ENCODE measurements around the gene NOX5. TPM values are rescaled to one million over a fixed set of nuclear protein-coding genes. Genes with fewer than 3 reads are reported as not detected.

NOX5 gene
- total RNA-seq, 2 experiments from 2014 or later = not detected

GRCh38 chr15:68983961-68984481, 30.5 kb upstream of the NOX5 start:
- ChIA-PET CTCF (interaction anchor here (0.6 to 1.0 kb wide), 2 partner anchors 8 to 64 kb away, joined by 3 read pairs; no protein-coding TSS in a partner anchor), POLR2A (no interaction called here)
- no peak for DNase-seq
- Mint-ChIP-seq H3K9me3 (no peaks in the 10 kb centered on the region), H3K36me3 (ENCODE audit: low read depth) (no peaks in the 10 kb centered on the region), H3K27ac (no peak overlapping the region), H3K4me1 (no peaks in the 10 kb centered on the region), H3K4me3 (no peak overlapping the region), H3K27me3 (peaks cover 4% of the 10 kb centered on the region)

- Mint-ChIP-seq H3K4me3 (no peak overlapping the region), H3K27me3 (peaks cover 4% of the 10 kb centered on the region), H3K9me3 (no peaks in the 10 kb centered on the region), H3K4me1 (no peaks in the 10 kb centered on the region), H3K27ac (no peak overlapping the region), H3K36me3 (ENCODE audit: low read depth) (no peaks in the 10 kb centered on the region)
- DNase-seq = no peak
- ChIA-PET POLR2A (no interaction called here), CTCF (interaction anchor here (1.0 kb wide), 1 partner anchor 9 kb away, joined by 3 read pairs; no protein-coding TSS in a partner anchor)
Measured at GRCh38 chr15:68984586-68984985, 29.9 kb upstream of the NOX5 start.

GRCh38 chr15:68985361-68985891, 29.1 kb upstream of the NOX5 start:
- Mint-ChIP-seq H3K27me3 (peaks cover 4% of the 10 kb centered on the region), H3K4me1 (no peaks in the 10 kb centered on the region), H3K9me3 (no peaks in the 10 kb centered on the region), H3K36me3 (ENCODE audit: low read depth) (no peaks in the 10 kb centered on the region), H3K27ac (no peak overlapping the region), H3K4me3 (no peak overlapping the region)
- no peak for DNase-seq
- ChIA-PET CTCF (interaction anchor here (0.6 kb wide), 1 partner anchor 305 kb away, joined by 4 read pairs; no protein-coding TSS in a partner anchor), POLR2A (interaction anchor here (0.6 kb wide), 1 partner anchor 394 kb away, joined by 4 read pairs; no protein-coding TSS in a partner anchor)

- Mint-ChIP-seq H3K36me3 (ENCODE audit: low read depth) (no peaks in the 10 kb centered on the region), H3K9me3 (no peaks in the 10 kb centered on the region), H3K27me3 (peaks cover 1% of the 10 kb centered on the region), H3K4me1 (no peaks in the 10 kb centered on the region), H3K27ac (no peak overlapping the region), H3K4me3 (no peak overlapping the region)
- ChIA-PET POLR2A (no interaction called here), CTCF (no interaction called here)
- no peak for DNase-seq
Measured at GRCh38 chr15:68986322-68986721, 28.2 kb upstream of the NOX5 start.

- Mint-ChIP-seq H3K36me3 (ENCODE audit: low read depth) (no peaks in the 10 kb centered on the region), H3K9me3 (no peaks in the 10 kb centered on the region), H3K27ac (no peak overlapping the region), H3K4me3 (no peak overlapping the region), H3K4me1 (no peaks in the 10 kb centered on the region), H3K27me3 (no peaks in the 10 kb centered on the region)
- ChIA-PET CTCF (no interaction called here), POLR2A (no interaction called here)
- no peak for DNase-seq
Measured at GRCh38 chr15:68987120-68987519, 27.4 kb upstream of the NOX5 start.

GRCh38 chr15:68987676-68988075, 26.8 kb upstream of the NOX5 start:
- Mint-ChIP-seq H3K9me3 (no peaks in the 10 kb centered on the region), H3K27me3 (no peaks in the 10 kb centered on the region), H3K27ac (no peak overlapping the region), H3K4me1 (no peaks in the 10 kb centered on the region), H3K4me3 (no peak overlapping the region), H3K36me3 (ENCODE audit: low read depth) (no peaks in the 10 kb centered on the region)
- ChIA-PET POLR2A (no interaction called here), CTCF (no interaction called here)
- no peak for DNase-seq

GRCh38 chr15:68989541-68990230, 24.8 kb upstream of the NOX5 start:
- Mint-ChIP-seq H3K27me3 (no peaks in the 10 kb centered on the region), H3K4me3 (no peak overlapping the region), H3K27ac (no peak overlapping the region), H3K4me1 (no peaks in the 10 kb centered on the region), H3K36me3 (ENCODE audit: low read depth) (no peaks in the 10 kb centered on the region), H3K9me3 (no peaks in the 10 kb centered on the region)
- CTCF ChIA-PET = no interaction called here
- POLR2A ChIA-PET = interaction anchor here (0.6 kb wide), 1 partner anchor 132 kb away, joined by 9 read pairs; no protein-coding TSS in a partner anchor
- DNase-seq = no peak

- no peaks in the 10 kb centered on the region for H3K36me3 Mint-ChIP-seq (ENCODE audit: low read depth)
- no peak overlapping the region for H3K4me3 Mint-ChIP-seq
- no peaks in the 10 kb centered on the region for H3K27me3 Mint-ChIP-seq
- H3K4me1 Mint-ChIP-seq = no peaks in the 10 kb centered on the region
- no peaks in the 10 kb centered on the region for H3K9me3 Mint-ChIP-seq
- CTCF ChIA-PET = no interaction called here
- DNase-seq = no peak
- no peak overlapping the region for H3K27ac Mint-ChIP-seq
- POLR2A ChIA-PET = no interaction called here
Measured at GRCh38 chr15:68990231-68990991, 24.1 kb upstream of the NOX5 start.

- ChIA-PET POLR2A (no interaction called here), CTCF (interaction anchor here (0.8 kb wide), 1 partner anchor 10 kb away, joined by 3 read pairs; no protein-coding TSS in a partner anchor)
- H3K4me3 Mint-ChIP-seq = no peak overlapping the region
- H3K36me3 Mint-ChIP-seq (ENCODE audit: low read depth) = no peaks in the 10 kb centered on the region
- no peak overlapping the region for H3K27ac Mint-ChIP-seq
- DNase-seq = no peak
- no peaks in the 10 kb centered on the region for H3K4me1 Mint-ChIP-seq
- H3K27me3 Mint-ChIP-seq = no peaks in the 10 kb centered on the region
- no peaks in the 10 kb centered on the region for H3K9me3 Mint-ChIP-seq
Measured at GRCh38 chr15:68990992-68991500, 23.4 kb upstream of the NOX5 start.

- CTCF ChIA-PET = interaction anchor here (0.8 kb wide), 1 partner anchor 9 kb away, joined by 3 read pairs; no protein-coding TSS in a partner anchor
- no peak overlapping the region for H3K27ac Mint-ChIP-seq
- no peaks in the 10 kb centered on the region for H3K27me3 Mint-ChIP-seq
- no peak for DNase-seq
- no peaks in the 10 kb centered on the region for H3K36me3 Mint-ChIP-seq (ENCODE audit: low read depth)
- no peaks in the 10 kb centered on the region for H3K4me1 Mint-ChIP-seq
- H3K4me3 Mint-ChIP-seq = no peak overlapping the region
- H3K9me3 Mint-ChIP-seq = no peaks in the 10 kb centered on the region
- POLR2A ChIA-PET = no interaction called here
Measured at GRCh38 chr15:68991723-68992122, 22.8 kb upstream of the NOX5 start.

- no peaks in the 10 kb centered on the region for H3K27me3 Mint-ChIP-seq
- no peaks in the 10 kb centered on the region for H3K9me3 Mint-ChIP-seq
- POLR2A ChIA-PET = no interaction called here
- no peak overlapping the region for H3K4me3 Mint-ChIP-seq
- H3K27ac Mint-ChIP-seq = no peak overlapping the region
- CTCF ChIA-PET = no interaction called here
- no peak for DNase-seq
- no peaks in the 10 kb centered on the region for H3K36me3 Mint-ChIP-seq (ENCODE audit: low read depth)
- H3K4me1 Mint-ChIP-seq = no peaks in the 10 kb centered on the region
Measured at GRCh38 chr15:68992696-68993095, 21.8 kb upstream of the NOX5 start.

- Mint-ChIP-seq H3K9me3 (no peaks in the 10 kb centered on the region), H3K27ac (no peak overlapping the region), H3K4me1 (no peaks in the 10 kb centered on the region), H3K36me3 (ENCODE audit: low read depth) (no peaks in the 10 kb centered on the region), H3K27me3 (no peaks in the 10 kb centered on the region), H3K4me3 (no peak overlapping the region)
- no peak for DNase-seq
- ChIA-PET CTCF (no interaction called here), POLR2A (no interaction called here)
Measured at GRCh38 chr15:68993276-68993675, 21.2 kb upstream of the NOX5 start.

GRCh38 chr15:68994149-68994548, 20.3 kb upstream of the NOX5 start:
- Mint-ChIP-seq H3K4me1 (no peaks in the 10 kb centered on the region), H3K36me3 (ENCODE audit: low read depth) (no peaks in the 10 kb centered on the region), H3K27me3 (no peaks in the 10 kb centered on the region), H3K9me3 (no peaks in the 10 kb centered on the region), H3K4me3 (no peak overlapping the region), H3K27ac (no peak overlapping the region)
- ChIA-PET POLR2A (no interaction called here), CTCF (no interaction called here)
- no peak for DNase-seq

Measured in activated CD4-positive, alpha-beta T cell treated with anti-CD3 and anti-CD28 coated beads, Interleukin-2, amount 10 ng/mL, durations not matched to agents 7 days and 5 days (primary cell).